Skeletal muscle cell (primary cell): ENCODE measurements around the gene KIAA0513.
"Not testable (repeated sequence)": the region's sequence is repeated elsewhere in the genome, so short reads cannot be mapped to it uniquely, and the experiment has no call there.

Source experiments
- DNase-seq: peaks from one replicate; pipeline ENCODE4 v3.0.0-alpha.2; 2010; ENCODE audit warnings: low read depth
- H3K4me3 ChIP-seq: 2 replicates; pipeline ENCODE4 v1.5.1; 2011; ENCODE audit warnings: low read depth, mild to moderate bottlenecking, control low read depth, low read length, moderate library complexity

KIAA0513 gene

DNA sequence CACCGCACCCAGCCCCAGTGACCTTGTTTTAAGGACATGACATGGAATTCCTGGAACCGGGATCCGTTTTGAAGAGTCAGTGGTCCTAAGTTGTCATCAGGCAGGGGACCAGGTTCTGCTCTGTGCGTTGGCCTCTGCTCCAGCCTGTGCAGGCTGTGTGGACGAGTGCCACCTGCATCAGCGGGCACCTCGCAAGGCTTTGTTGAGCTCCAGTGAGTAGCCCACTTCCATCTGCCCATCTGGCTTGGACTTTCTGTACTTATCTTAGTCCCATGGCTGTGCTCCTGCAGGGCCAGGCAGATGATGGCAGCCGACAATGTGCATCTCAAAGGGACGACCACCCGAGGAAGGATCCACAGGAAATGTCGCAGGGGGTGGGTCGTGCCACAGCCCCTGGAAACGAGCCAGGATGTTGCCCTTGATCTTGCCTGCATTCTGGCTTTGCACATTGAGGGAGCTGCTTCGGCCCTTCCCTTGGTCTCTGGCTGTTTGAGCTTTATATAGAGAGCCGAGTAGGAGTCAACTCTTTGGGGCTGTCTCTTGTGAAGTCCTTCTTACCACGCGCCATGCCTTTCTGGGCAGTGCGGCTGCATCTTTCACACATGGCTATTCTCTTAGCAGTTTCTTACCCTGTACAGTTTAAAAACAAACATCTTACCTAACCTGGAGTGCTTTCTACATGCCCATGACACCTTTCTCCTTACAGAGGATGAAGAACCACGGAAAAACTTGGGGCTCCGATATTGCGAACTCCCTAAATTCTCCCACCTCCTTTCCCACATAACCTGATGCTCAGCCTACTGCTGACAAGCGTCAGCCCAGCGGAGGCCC is 18.3 kb downstream of the KIAA0513 start:
- no peak for DNase-seq
- no peak overlapping the region for H3K4me3 ChIP-seq

- no peak overlapping the region for H3K4me3 ChIP-seq
- DNase-seq = no peak
Observed at GRCh38 chr16:85046472-85046916, 18.9 kb downstream of the KIAA0513 start.

GRCh38 chr16:85046931-85047866 is 19.6 kb downstream of the KIAA0513 start:
- H3K4me3 ChIP-seq = no peak overlapping the region
- DNase-seq = no peak

DNA sequence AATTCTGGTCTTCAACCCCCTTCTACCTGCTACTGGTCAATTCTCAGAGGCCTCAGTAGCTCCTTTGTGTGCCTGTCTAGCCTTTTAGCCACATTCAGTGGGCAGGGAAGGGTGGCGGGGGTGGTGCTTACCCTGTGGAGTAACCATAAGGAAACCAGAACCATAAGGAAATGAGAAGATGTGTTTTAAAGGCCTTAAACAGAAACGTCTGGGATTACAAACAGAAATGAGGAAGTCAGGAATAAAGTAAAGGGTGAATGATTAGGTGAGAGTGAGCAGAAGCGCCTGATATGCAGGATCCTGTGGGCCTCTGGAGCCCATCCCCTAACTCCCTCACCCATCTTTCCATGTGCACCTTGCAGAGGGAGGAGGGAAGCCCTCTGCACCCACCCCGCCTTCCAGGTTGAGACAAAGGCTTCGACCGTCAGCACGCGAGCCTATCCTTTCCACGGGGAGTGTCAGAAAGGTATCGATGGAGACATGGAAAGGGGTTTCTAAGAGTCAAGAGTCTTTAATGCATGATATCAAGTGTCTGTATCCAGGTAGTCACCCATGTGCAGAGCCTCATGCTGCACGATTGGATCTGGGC is 20.4 kb downstream of the KIAA0513 start:
- no peak overlapping the region for H3K4me3 ChIP-seq
- no peak for DNase-seq

DNA sequence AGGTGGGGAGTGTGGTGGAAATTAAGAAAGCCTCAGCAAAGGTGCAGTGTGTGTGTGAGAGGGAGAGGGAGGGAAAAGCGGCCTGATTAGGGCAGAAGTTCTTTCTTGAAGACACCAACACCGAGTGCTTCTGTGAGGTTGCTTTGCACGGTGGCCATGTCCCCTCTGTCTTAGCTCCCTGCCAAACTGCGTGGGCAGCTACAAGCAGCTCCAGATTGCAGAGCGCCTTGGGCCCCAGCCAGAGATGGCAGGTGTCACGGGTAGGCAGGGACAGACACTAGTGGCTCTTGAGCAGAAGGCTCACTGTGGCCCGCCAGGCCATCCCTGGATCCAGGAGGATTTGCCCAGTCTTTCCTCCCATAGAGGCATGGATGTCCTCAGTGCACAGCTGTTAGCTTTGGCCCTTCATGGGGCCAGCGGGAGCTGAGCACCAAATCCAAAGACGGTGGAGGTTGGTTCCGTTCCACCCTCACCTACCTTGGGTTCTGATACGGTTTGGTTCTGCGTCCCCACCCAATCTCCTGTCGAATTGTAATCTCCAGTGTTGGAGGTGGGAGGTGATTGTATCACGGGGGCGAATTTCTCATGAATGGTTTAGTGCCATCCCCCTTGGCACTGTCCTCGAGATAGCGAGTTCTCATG is 21.4 kb downstream of the KIAA0513 start:
- no peak for DNase-seq
- no peak overlapping the region for H3K4me3 ChIP-seq

DNA sequence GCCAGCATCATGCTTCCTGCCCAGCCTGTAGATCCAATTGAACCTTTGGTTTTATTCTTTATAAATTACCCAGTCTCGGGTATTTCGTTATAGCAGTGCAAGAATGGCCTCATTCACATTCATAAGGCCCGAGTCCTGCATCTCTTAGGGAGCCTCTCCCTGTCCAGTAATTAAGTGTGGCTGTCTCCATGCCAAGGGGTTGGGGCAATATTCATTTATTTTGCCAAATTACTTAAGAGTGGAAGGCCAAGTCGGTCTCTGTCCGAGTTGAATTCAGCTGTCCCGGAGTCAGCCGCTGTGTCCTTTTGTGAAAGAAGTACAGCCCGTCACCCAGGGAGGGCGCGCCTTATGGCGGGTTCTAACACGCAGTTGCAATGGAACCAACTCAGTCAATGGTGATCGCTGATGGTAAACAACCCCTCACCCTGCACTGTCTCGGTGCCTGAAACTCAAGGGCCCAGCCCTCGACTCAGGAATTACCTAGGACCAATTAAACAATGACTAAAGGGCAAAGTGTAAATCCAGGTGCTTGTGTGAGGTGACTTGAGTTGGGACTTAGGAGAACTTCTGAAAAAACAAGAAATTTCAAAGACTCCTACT is 22.2 kb downstream of the KIAA0513 start:
- H3K4me3 ChIP-seq = no peak overlapping the region
- no peak for DNase-seq

DNA sequence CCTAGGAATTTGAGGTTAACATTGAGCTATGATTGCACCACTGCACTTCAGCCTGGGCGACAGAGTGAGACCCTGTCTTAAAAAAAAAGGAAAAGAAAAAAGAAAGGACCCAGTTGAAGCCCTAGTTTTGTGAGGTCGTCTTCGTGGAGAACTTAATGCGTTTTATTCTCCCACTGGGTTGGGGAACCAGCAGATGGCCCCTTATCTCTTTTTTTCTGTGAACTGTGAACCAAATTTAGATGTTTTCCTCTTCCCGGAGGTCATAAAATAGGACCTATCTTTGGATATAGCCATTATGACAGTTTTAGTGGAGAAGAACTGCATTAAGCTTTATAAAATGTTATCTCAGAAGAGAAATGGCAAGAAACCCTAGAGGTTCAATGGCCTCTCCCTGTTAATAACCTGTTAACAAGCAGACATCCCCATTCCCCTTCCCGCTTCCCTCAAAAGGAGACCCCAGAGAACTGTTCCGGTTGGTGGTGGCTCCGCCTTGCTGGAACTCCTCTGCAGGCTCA is 23.5 kb downstream of the KIAA0513 start:
- no peak for DNase-seq
- H3K4me3 ChIP-seq = no peak overlapping the region

GRCh38 chr16:85051683-85052082 is 24.1 kb downstream of the KIAA0513 start:
- no peak for DNase-seq
- no peak overlapping the region for H3K4me3 ChIP-seq

- peak; percentile 76 for DNase-seq
- no peak overlapping the region for H3K4me3 ChIP-seq
Observed at GRCh38 chr16:85052536-85052935, 24.9 kb downstream of the KIAA0513 start.

- not testable (repeated sequence) for H3K4me3 ChIP-seq, DNase-seq
Observed at GRCh38 chr16:85054321-85054720, 26.7 kb downstream of the KIAA0513 start.

DNA sequence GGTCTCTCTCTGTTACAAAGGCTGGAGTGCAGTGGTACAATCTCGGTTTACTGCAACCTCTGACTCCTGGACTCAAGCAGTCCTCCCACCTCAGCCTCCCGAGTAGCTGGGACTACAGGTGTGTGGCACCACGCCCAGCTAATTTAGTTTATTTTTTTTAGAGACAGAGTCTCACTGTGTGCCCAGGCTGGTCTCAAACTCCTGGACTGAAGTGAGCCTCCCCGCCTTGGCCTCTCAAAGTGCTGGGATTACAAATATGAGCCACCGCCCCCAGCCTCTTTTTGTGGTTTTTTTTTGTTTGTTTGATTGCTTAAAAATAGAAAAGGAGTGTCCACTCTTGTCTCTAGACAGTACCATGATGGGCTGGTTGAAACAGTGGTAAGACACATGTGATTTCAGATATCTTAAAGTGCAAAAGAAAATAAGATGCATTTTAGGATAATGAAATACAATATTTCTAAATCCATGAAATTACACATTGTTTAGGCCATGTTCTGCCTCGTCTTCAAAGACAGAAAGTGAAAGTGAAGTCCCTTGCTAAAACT is 27.4 kb downstream of the KIAA0513 start:
- H3K4me3 ChIP-seq = peak overlapping the region; percentile 18
- DNase-seq = no peak

DNA sequence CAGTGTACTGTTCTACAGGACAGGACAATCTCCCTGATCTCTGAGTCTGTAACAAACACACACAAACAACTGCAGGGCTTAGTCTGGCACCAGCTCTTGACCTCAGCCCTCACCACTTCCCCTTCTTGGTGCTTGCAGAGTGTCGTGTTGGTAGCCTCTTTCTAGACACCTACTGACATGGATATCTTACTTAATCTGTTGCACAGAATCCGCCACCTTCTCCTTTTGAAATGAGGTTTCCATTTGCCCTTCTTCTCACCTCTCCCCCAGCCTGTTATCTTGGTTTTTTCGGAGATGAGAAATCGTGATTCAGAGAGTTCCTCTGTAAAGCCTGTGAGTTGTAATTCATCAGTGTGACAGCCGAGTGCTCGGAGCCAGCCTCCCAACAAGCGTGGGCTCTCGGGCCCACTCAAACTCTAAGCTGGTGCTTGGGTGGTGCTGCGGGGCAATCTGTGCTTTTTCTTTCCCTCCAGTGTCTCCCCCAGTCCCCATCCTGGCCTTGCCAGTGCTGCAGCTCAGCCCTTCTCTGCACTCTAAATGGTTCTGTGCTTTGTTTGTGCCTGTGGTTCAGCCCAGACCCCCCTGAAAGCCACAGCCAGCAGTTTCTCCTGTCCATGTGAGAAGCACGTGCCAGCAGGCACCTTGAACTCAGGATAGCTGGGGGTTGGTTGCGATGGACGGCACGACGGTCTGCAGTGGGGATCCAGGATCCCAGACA is 28.1 kb downstream of the KIAA0513 start:
- DNase-seq = peak; percentile 28
- peak overlapping the region; percentile 18 for H3K4me3 ChIP-seq

GRCh38 chr16:85056211-85056748 is 28.7 kb downstream of the KIAA0513 start:
- no peak for DNase-seq
- H3K4me3 ChIP-seq = no peak overlapping the region

GRCh38 chr16:85057212-85057889 is 29.8 kb downstream of the KIAA0513 start:
- DNase-seq = no peak
- no peak overlapping the region for H3K4me3 ChIP-seq

DNA sequence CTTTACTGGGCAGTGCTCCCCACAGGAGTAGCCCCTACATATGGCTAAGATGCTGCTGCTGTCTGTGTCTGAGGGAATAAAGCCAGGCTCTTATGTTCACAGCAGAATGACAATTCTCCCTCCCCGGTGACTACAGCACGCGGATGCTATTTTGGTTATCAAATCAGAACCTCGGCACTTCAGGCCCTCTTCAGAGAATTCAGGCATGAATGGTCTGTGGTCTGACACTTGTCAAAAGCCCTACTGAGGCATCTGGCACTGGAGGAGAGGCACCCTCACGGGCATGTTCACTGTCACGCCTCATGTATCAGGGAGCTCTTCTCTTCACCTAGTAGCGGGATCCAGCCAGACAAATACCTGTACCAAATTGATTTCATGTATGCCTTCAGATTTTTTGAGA is 30.4 kb downstream of the KIAA0513 start:
- no peak overlapping the region for H3K4me3 ChIP-seq
- no peak for DNase-seq

GRCh38 chr16:85058909-85059308 is 31.3 kb downstream of the KIAA0513 start:
- DNase-seq = no peak
- H3K4me3 ChIP-seq = no peak overlapping the region

- no peak overlapping the region for H3K4me3 ChIP-seq
- no peak for DNase-seq
Observed at GRCh38 chr16:85061566-85061965, 34.0 kb downstream of the KIAA0513 start.
